Suppressor macrophage (primary cell): Measurements from ENCODE around the gene ASIC4.

Experiments
- DNase-seq, 4 experiments: peaks; one replicate each; pipeline ENCODE4 v3.0.0-alpha.2; 2020 to 2022

The ASIC4 gene

DNA sequence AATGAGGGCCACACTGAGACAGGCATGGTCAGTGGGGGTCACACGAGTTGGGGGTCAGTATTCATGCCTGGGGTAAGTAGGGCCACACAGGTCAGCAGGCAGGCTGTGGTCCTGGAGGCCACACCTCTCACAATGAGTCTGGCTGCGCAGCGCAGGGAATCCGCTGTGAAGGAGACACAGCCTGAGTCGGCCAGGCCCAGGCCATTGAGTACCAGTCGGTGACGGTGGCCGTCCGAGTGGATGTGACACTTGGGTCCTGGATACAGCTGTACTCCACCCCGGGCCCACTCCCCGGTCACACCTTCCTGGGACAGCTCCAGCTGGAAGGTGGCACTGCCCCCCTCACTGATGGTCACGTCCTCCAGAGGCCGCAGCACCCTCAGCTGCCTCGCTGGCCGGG, 40.1 kb downstream of the ASIC4 start:
- no peak for DNase-seq

DNA sequence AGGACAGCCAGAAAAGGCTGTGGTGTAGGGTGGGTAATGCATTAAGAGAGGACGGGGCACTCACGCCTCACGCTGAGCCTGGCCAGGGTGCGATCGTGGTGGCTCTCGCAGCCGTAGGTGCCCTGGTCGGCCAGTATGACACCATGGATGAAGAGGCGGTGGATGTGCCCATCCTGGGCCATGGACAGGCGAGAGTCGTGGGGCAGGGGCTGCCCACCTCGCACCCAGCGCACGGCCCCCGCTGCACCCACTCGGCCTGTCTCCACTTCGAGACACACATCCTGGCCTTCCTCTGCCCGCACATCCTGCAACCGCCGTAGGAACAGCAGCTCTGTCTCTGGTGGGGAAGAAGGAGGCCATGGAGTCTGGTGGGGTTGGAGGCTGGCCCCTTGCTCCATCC, 41.7 kb downstream of the ASIC4 start:
- DNase-seq = no peak

DNA sequence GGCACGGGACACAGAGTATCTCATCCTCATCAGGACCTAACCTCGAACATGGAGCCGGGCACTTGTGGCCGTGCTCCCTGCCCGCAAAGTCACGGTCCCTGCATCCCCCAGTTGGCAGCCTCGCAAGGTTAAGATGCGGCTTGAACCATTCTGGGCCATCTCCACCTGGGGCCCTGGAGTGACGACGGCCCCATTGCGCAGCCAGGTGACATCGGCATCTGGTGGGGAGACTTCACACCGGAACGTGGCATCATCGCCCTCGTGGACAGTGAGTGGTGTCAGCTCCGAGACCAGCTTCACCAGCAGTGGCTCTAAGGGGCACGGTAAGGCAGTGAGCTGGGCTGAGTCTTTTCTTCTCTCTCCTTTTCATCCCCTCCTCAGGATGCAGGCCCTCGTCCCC, 42.1 kb downstream of the ASIC4 start:
- no peak for DNase-seq

DNA sequence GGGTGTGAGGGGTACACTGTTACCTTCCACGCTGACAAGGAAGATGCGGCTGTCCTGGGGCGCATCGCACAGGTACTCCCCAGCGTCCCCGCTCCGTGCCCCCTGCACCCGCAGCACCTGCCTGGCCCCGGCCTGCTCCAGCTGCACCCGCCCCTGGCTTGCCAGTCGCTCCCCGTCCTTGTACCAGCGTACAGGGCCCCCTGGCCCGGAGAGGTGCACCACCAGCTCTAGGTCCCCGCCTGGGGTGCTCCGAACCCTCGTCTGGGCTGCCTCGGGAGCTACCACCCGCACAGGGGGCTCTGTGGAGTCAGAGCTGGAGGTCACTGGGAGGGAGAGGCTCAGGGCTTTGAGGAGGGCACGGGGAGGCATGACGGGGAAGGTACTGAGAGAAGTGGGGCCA, 43.0 kb downstream of the ASIC4 start:
- DNase-seq = no peak

DNA sequence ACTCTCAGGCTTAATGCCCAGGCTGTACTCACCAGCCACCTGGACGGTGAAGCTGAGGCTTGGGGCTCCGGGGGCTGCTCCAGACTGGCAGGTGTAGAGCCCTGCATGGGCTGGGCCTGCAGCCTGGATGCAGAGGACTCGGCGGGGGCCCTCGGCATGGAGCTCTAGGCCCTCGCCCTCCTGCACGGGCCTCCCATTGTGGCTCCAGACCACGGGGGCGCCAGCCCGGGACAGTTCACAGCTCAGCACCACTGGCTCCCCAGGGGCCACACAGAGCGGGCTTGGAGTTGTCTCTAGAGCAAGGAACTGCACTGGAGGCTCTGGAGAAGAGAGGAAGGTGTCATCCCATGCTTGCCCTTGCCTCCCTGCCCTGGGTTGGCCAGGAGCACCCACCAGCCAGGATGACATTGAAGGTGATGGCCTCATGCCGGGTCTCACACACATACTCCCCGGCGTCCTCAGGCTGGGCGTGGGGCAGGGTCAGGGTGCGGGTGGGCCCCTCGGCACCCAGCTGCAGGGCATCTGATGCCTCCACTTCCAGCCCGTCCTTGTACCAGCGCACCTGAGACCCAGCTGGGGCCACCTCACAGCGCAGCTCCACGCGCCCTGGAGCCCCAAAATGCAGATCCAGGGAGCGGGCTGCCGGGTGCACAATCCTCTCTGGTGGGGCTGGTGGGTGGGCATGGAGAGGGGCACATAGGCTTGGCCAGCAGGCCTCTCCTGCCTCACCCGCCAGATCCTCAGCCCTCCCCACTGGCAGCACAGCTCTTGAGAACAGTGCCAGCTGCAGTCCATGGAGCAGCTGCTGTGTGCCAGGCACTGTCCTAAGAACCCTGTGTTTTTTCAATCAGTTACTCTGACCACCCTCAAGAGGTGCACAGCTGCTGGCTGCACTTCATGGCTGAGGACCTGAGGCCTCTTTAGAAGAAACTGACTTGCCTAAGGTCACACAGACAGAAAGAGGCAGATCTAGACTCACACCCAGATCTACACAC, 43.8 kb downstream of the ASIC4 start:
- no peak for DNase-seq

DNA sequence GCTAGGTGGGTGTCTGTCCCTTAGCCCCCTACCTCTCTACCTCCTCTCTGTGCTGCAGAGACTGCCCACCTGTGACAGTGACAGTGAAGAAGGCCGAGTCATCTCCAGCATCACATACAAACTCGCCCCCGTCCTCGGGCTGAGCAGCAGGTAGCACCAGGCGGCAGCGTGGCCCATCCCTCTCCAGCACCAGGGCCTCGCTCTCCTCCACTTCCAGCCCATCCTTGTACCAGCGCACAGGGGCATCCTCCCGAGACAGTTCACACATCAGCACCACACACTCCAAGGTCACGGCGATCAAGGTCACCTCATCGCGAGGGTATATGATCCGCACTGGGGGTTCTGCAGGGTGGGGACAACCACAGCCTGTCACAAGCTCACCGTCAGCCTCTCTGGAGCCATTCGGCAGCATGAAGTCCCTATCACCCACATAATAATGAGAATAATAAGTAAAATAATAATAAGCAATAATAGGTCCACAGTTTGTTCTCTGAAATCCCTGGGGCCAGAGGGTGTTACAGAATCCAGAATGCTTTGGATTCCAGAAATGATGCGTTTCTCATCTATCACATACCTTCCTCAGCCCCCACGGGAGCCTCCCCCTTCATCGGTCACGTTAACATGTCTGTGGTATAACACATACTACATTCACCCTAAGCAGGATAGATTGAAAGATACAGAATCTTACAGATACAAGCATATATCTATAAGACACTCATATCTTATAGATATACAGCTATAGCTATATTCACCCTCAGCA, 45.1 kb downstream of the ASIC4 start:
- DNase-seq = no peak

DNA sequence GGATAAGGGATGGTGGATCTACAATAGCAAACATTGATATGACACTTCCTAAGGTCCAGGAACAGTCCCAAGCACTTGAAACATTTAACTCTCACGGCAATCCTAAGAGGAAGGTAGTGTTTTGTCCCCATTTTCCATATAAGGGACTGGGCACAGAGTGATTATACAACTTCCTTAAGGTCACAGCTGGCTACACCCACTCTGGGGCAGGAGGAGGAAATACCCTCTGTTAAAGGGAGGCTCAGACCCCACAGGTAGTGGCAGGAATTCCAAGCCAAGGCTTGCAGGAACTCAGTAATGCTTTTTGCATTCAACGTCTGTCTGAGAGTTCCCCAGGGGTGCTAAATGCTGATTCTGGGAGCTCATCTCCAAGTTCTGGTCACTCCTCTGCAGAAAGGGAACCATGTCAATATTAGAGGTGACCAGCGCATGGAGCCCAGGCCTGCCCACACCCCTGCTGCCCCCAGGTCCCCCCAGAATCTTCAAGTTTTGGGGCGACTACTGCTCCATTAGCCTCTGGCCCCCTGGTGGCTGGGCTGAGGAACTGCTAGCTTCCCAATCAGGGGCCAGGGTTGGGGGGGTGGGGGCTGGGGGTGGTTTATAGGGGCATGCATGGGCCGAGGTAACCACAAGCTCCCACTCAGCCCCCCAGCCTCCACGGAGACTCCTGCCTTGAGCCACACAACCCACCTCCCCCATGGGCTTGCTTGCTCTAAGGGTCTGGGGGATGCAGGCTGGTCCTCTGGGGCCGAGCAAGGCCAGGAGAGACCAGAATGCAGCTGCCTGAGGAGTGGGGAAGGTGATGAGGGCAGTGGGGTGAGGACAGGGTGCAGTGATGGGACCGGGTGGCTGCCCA, 46.0 kb downstream of the ASIC4 start:
- DNase-seq = peak in 3 of 4 experiments; percentile 26 to 36 (median 33)

DNA sequence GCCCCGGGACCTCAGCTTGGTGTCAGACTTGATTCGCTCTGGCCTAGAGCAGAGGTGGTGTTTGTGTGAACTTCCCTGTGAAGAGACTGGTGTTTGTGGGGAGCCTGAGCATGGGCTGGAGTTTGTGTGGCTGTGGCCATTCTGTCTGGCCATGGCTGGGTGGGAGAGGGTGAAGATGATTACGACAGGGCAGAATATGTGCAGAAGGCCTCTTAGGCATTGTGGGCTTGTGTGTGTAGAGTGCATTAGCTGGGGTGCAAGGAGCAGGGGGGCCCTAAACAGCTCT, 46.6 kb downstream of the ASIC4 start:
- DNase-seq = no peak

DNA sequence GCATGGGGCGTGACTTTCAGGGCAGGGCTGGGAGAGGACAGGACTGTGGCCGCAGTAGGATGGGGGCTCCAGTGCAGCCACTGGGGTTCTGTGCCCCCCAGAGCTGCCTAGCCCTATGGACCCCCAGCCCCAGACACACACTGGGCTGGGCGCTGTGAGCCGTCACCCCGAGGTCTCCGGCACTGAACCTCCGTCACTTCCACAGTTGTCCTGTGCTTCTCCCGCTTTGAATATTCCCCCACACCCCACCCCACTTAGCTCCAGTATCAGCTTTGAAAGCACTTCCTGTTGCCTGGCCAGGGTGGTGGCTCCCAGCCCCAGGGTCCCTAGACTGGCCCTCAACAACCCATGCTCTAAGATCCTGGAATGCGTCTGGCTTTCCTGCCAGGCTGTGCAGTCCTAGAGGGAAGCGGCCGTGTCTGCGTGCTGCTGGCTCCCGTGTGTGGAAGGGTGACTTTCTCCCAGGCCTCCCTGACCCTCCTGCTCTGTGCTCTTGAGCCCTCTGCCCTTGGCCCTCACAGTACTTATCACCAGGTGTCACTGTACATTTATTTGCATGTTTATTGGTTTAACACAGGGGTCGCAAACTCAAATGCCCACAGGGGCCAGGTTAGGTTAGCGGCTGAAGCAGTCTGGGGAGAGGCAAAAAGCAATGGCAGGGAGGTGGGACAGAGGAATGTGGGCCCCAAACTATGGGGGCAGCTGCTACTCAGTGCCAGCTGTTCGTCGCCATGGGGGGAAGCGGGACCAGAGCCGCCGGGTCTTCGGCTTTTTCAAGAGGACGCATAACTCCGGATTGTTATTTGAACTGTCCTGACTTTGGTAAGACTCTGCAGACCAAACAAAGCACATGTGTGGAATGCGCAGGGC, 47.1 kb downstream of the ASIC4 start:
- DNase-seq = no peak

DNA sequence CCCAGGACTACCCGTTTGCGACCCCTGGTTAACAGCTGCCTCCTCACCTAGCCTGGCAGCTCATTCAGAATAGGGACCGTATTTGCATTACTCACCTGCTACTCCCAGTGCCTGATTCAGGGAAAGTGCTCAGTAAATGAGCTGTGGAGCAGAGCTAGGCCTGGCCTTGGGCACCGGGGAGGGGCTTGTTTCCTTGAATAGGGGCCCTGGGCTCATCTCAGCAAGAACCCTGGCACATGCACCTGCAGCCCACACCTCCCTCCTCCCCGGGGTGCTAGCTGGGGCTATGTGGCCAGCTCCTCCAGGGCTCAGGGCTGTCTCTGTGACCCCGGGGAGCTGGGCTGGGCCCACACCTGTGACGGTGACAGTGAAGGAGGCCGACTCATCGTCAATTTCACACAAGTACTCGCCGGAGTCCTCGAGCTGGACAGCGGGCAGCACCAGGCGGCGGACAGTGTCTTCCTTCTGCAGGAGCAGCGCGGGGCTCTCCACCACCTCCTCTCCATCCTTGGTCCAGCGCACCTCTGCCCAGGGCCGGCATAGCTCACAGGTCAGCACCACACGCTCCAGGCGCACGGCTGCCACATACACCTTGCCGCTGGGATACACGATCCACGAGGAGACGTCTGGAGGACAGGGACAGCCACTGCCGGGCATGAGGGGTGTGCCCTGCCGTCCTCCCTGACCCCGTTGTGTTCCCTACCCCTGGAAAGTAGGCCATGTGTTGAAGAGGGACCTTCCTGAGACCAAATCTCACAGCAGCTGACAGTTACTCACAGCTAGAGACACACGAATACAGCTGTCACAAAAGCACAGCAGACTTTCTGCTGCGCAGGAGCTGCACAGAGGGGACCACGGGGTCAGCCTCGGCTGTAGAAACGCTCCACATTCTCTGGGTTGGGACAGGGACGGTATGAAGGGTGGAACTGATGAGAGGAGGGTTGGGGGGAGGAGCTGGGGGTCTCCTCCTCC, 48.1 kb downstream of the ASIC4 start:
- DNase-seq = no peak

DNA sequence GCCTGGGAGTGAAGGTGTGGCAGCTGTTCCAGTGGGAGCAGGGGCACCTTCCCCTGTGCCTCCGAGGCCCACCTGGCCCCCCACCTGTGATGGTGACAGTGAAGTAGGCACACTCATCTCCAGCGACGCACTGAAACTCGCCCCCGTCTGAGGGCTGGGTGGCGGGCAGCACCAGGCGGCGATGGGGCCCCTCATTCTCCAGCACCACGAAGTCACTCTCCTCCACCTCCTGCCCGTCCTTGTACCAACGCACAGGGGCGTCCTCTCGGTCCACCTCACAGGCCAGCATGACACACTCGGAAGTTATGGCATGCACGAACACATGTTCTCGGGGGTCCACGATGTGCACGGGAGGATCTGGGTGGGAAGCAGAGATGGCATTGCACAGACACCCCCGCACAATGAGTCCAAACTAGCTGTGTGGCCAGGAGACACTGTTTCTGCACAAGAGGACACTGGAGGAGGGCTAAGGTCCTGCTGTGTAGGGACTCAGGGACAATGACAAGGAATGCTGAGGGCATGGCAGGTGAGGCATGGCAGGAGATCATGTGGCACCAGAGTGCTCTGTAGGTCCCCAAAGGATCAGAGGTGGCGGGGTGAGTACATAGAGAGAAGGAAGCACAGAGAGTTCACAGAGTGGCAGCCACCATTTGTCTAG, 49.1 kb downstream of the ASIC4 start:
- DNase-seq = no peak

DNA sequence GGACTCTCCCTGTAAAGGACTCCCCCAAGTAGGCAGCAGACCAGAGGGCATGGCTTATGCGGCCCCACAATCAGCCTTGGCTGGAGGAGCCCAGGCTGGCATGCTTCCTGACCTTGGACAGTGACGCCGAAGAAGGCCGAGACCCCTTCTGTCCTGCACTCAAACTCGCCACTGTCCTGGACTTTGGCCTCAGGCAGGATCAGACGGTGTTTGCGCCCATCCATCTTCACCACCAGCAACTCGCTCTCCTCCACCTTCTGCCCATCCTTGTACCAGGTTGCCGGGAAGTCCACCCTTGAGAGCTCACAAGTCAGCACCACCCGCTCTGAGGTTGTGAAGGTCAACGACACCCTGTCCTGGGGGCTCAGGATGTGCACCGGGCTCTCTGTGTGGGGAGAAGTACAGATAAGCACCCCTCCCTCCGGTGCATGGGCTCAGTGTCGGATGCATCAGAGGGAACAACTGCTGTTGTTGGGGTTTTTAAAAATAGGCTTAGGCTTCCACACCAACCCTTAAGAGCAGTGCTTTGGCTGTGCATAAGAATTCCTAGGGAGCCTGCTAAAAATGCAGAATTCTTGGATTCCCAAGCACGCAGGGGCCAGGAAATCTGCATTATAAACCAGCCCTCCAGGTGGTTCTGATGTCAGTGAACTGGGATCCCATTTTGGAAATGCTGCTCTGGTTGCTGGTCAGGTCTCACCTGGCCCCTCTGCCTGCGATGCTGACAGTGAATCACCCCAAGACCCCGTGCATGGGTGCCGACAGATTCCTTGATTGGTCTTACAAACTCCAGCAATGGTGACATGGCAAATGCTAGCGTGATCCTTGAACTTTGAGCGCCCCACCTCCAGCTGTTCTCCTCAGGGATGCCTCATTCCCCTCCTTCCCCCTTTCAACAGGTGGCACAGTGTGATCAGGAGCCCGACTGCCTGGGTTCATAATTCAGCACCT, 51.1 kb downstream of the ASIC4 start:
- no peak for DNase-seq

DNA sequence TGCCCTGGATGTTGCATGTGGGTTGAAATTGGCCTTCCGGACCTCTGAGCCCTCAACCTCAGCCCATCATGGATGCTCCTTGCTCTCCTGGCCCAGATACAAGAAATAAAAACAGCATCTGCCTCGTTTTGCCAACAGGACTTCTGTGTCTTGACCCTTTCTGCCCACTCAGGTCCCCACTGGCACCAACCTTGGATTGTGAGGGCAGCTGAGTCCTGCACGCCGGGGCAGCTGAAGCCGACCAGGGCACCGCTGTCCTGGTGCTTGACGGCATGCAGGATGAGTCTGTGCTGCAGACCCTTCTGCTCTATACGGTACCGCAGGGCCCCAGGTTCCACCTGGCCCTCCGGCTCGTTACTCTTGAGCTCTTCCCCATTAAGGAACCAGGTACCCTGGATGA, 52.4 kb downstream of the ASIC4 start:
- no peak for DNase-seq

DNA sequence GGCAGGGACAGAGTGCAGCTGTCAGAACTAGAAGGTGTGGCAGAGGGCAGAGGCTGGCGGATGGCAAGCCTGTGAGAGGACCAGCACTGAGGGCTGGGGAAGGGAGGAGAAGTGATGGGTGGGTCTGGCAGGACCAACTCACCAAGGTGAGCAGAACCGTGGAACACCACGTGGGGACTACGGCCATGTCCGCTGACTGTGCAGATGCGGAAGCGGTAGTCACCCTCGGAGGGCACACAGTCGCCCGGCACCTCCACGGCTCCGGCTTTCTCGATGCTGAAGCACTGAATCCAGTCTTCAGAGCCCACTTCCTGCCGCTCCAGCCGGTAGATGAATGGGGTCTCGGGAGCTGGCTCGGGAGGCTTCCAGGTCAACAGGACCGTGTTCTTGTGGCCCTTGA, 52.8 kb downstream of the ASIC4 start:
- DNase-seq = no peak

DNA sequence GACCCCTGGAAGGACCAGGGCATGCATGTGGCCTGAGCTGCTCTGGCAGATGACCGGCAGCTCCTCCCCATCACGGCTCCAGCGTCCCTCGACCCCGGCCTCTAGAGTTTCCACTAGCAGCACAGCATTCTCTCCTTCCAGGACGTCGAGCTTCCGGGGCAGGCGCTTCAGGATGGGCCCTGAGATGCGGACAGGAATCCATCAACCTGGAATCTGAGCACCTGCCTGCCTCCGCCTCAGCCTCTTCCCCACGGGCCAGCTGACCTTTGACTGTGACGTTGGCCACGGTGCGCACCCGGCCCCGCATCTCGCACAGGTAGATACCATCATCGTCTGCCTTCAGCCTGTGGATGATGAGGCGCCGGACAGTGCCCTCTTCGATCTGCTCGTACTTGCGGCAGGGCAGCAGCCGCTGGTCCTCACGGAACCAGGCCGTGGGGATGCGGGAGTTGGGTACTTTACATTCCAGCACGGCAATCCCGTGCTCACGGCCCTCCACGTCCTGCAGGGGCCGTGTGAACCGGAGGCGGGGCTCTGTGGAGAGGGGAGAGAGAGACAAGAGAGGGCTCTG, 53.6 kb downstream of the ASIC4 start:
- no peak for DNase-seq

DNA sequence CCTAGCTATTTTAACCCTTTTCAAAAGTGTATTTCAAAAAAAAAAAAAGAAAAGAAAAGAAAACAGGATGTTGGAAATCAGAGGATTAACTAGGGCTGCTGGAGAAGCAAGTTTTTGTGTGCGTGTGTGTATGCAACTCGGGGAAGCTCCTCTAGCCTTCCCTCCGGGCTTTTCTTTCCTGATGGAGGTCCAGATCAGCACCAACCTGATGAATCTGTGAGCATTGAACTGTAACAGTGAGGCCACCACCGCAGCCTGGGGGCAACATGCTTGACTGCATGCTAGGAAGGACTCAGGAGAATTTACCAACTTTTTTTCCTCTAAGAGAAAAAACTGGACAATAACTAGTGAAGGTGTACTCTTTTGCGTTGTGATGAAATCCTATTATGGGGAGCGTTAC, 54.8 kb downstream of the ASIC4 start:
- no peak for DNase-seq

DNA sequence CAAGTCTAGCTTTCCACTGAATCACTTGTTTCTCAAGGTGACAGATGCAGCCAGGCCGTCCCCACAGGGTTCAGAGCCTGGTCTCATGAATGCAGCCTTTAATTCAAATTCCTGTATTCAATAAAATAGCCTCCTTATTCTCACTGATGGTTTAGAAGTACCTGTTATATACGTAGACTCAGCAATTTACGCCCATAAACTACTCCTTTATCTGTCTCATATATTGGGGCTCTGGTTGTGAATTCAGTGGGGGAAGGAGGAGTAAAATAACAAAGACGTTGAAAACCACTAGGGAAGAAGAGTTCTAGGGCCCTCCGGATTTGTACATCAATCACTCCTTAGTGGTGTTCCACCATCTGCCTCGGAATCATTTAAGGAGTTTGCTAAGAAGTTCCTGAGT, 55.4 kb downstream of the ASIC4 start:
- no peak for DNase-seq

DNA sequence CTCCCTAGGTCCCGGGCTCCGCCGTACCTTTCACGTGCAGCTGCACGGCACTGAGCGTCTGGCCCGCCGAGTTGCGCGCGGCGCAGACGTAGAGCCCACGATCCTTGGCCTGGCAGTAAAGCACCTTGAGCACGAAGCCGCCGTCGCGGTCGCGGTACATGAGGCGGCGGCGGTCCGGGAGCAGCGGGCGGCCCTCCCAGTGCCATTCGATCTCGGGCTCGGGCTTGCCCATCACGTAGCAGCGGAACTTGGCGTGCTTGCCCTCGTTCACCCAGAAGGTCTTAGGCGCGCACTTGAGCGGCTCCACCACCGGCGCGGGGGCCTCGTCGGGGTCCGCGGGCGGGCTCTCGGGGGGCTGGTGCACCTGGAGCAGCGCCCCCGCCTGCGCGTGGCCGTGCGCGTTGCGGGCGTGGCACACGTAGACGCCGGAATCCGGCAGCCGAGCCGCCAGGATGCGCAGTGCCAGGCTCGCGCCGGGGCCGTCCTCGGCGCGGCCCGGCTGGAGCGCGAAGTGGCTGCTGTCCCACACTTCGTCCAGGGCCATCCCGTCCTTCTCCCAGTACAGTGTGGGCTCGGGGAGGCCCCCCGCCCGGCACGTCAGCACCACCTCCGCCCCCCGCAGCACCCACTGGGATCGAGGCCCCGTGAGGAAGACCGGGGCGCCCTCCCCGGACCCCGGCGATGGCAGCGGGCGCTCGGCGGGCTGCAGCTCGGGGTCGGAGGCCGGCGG, 56.1 kb downstream of the ASIC4 start:
- peak in 2 of 4 experiments; percentile 14 to 36 for DNase-seq
